Right kidney (tissue), 1 donor: Measurements from ENCODE around the gene ZMYND8.
"Not testable (repeated sequence)": the region's sequence is repeated elsewhere in the genome, so short reads cannot be mapped to it uniquely, and the experiment has no call there.

Experiments
- DNase-seq: peaks from one replicate; pipeline ENCODE4 v3.0.0-alpha.2; 2016

The ZMYND8 gene

GRCh38 chr20:47263465-47264084, 92.9 kb downstream of the ZMYND8 start:
- no peak for DNase-seq

- no peak for DNase-seq
Measured at GRCh38 chr20:47263080-47263464, 93.4 kb downstream of the ZMYND8 start.

- no peak for DNase-seq
Measured at GRCh38 chr20:47262365-47263013, 94.0 kb downstream of the ZMYND8 start.

DNA sequence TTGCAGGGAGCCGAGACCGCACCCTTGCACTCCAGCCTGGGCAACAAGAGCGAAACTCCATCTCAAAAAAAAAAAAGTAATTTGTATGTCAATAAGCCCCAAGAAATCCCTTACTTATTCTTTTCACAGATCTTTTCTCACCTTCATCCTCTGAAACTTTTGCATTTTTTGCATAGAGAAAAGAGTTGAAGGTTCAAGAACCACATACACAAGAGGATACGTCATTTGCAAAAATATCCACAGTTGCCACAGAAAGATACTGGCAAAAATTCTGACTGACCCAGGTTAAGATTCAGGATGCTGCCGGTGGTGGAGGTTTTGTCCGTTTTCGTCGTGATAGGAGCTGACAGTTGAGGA, 94.5 kb downstream of the ZMYND8 start:
- DNase-seq, result no peak

DNA sequence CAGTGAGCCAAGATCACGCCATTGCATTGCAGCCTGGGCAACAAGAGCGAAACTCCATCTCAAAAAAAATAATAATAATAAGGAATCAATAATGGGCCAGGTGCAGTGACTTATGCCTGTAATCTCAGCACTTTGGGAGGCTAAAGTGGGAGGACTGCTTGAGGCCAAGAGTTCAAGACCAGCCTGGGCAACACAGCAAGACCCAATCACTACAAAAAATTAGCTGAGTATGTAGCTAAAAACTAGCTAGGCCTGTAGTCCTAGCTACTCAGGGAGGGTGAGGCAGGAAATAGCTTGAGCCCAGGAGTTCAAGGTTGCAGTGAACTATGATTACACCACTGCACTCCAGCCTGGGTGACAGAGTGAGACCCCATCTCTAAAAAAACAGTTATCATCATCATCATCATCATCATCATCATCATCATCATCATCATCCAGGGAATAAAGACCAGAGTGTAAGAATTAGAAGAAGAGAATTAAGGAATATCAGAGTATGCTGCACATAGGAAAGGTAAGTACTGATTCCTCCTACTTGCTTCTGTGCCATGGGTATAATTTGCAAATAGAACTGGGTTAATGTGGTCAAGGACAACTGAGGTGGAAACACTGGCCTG, 95.2 kb downstream of the ZMYND8 start:
- DNase-seq, result not testable (repeated sequence)

- DNase-seq, result not testable (repeated sequence)
Measured at GRCh38 chr20:47260540-47261126, 95.9 kb downstream of the ZMYND8 start.

GRCh38 chr20:47258745-47259695, 97.5 kb downstream of the ZMYND8 start:
- DNase-seq, result no peak

DNA sequence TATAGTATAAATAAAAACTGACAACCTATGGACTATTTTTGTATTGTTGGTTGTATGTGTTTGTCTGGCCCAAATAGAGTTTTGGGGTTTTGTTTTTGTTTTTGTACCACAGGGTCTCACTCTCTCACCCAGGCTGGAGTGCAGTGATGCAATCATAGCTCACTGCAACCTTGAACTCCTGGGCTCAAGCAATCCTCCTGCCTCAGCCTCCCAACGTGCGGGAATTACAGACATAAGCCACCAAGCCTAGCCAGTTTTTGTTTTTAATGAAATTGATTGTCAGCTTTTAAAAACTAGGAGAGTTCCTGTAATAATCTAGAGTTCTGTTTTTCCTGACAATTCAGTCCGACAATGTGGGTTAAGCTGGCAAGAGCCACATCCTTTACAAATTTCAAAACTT, 98.7 kb downstream of the ZMYND8 start:
- DNase-seq, result no peak

- DNase-seq, result no peak
Measured at GRCh38 chr20:47257256-47257655, 99.2 kb downstream of the ZMYND8 start.

- no peak for DNase-seq
Measured at GRCh38 chr20:47256668-47257236, 99.7 kb downstream of the ZMYND8 start.

- DNase-seq, result no peak
Measured at GRCh38 chr20:47253872-47254271, 102.6 kb downstream of the ZMYND8 start.

GRCh38 chr20:47252879-47253307, 103.6 kb downstream of the ZMYND8 start:
- DNase-seq, result no peak

DNA sequence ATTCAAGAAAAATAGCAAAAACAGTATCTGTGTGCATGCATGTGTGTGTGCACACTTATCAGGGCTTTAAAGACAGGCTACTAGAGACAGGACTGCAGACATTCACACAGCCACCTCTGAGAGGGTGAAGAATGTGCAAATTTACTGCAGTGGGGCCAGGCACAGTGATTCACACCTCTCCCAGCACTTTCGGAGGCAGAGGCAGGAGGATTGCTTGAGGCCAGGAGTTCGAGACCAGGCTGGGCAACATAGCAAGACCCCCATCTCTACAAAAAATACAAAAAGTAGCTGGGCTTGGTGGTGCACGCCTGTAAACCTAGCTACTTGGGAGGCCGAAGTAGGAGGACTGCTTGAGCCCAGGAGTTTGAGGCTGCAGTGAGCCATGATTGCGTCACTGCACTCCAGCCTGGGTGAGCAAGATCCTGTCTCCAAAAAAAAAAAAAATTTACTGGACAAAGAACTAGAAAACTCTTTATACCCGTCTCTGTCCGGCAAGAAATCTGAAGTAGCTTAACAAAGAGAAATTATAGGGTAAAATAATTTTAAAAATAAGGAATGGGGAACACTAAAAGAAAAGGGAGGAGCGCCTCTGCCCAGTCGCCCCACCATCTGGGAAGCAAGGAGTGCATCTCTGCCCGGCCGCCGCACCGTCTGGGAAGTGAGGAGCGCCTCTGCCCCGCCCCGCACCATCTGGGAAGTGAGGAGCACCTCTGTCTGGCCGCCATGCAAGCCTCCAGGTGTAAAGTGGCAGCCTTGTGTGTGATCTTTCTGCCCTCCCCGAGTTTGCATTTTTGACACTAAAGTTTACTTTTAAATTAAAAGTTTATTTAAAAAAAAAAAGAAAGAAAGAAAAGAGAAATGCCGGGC, 105.1 kb downstream of the ZMYND8 start:
- DNase-seq, result no peak

- DNase-seq, result no peak
Measured at GRCh38 chr20:47250360-47250759, 106.1 kb downstream of the ZMYND8 start.

DNA sequence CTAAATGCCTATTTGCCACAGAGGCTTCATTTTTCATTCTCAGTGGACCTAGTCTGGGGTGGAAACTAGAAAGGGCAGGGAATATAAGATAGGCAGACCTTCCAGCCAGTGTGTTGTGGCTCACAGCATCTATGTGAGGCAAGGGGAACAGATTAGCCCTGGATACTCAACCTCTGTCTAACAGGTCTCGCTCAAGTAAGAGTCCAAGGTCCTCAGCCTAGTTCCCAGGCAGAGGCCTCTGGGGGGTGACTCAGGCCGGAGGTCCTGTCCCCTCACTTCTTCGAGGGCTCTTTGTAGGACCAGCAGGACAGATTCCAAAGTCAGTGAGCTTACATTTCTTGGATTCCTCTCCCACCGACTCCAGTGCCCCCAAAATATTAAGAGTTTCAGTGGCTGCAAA, 106.6 kb downstream of the ZMYND8 start:
- no peak for DNase-seq

GRCh38 chr20:47248448-47248966, 108.0 kb downstream of the ZMYND8 start:
- DNase-seq, result no peak

- DNase-seq, result no peak
Measured at GRCh38 chr20:47247972-47248371, 108.5 kb downstream of the ZMYND8 start.

- DNase-seq, result no peak
Measured at GRCh38 chr20:47246061-47246777, 110.3 kb downstream of the ZMYND8 start.

DNA sequence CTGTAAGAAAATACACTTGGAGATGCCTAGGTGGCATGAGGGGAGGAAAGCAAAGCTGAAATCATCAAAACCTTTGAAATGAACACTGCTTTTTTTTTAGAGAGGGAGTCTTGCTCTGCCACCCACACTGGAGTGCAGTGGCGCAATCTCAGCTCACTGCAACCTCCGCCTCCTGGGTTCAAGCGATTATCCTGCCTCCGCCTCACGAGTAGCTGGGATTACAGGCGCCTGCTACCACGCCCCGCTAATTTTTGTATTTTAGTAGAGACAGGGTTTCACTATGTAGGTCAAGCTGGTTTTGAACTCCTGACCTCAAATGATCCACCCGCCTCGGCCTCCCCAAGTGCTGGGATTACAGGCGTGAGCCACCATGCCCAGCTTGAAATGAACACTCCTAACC, 111.3 kb downstream of the ZMYND8 start:
- not testable (repeated sequence) for DNase-seq

- no peak for DNase-seq
Measured at GRCh38 chr20:47244451-47244850, 112.0 kb downstream of the ZMYND8 start.
